Posterior vena cava (tissue), 2 donors: ENCODE results near the gene DHRS13. TPM values are rescaled to one million over a fixed set of nuclear protein-coding genes. Genes with fewer than 3 reads are reported as not detected.
A peak's percentile ranks its signal among the peaks of the same experiment; 100 is the strongest.
"Not testable (repeated sequence)": the region's sequence is repeated elsewhere in the genome, so short reads cannot be mapped to it uniquely, and the experiment has no call there.

ENCODE experiments used
- DNase-seq: peaks from one replicate; pipeline ENCODE4 v3.0.0-alpha.2; 2020; ENCODE audit warnings: low spot score
- intact Hi-C, 2 donors: fragments of 100-400 bp; cut with DNase I; formaldehyde crosslinking; loops; one replicate each; pipeline versions ENCODE4 v1.14.1 to v1.14.2; 2022 to 2023
- total RNA-seq, 2 donors: library from RNA; stranded (reverse); fragmentation: NEBNext Ultra II Directional; extraction: Animal tissue kit (Norgen Biotek cat#: 25700); gene quantifications; one replicate each; pipeline ENCODE4 v1.2.1, GENCODE V29; 2021
- donor health status: DM: yes; HTN: yes; CAD: no.
- donor health status: DM: yes; HTN: yes; CAD: no.

Gene DHRS13
- total RNA-seq, 2 donors from 2014 or later: 3.7 to 4.0 TPM

GRCh38 chr17:28893248-28894183 lies 9.4 kb downstream of the DHRS13 start:
- intact Hi-C loops: loop anchor here (10.0 kb wide), 2 partner anchors 129 to 139 kb away; no protein-coding TSS in a partner anchor
- DNase-seq: peak; percentile 73

GRCh38 chr17:28892024-28892423 lies 10.9 kb downstream of the DHRS13 start:
- no peak for DNase-seq
- intact Hi-C loops: loop anchor here (10.0 kb wide), 2 partner anchors 127 to 137 kb away; no protein-coding TSS in a partner anchor

- DNase-seq: no peak
- intact Hi-C loops: loop anchor here (10.0 kb wide), 2 partner anchors 126 to 136 kb away; no protein-coding TSS in a partner anchor
Measured at GRCh38 chr17:28891201-28891600, 11.7 kb downstream of the DHRS13 start.

GRCh38 chr17:28889996-28890395 lies 12.9 kb downstream of the DHRS13 start:
- DNase-seq: no peak
- intact Hi-C loops: loop anchor here (10.0 kb wide), 3 partner anchors 45 to 135 kb away; no protein-coding TSS in a partner anchor

GRCh38 chr17:28888832-28889231 lies 14.0 kb downstream of the DHRS13 start:
- intact Hi-C loops: loop anchor here in 1 of 2 donors (10.0 kb wide), 1 partner anchor 46 kb away; no protein-coding TSS in a partner anchor
- DNase-seq: no peak

- DNase-seq: no peak
- intact Hi-C loops: loop anchor here in 1 of 2 donors (10.0 kb wide), 1 partner anchor 47 kb away; no protein-coding TSS in a partner anchor
Measured at GRCh38 chr17:28887871-28888471, 14.9 kb downstream of the DHRS13 start.

- DNase-seq: no peak
- intact Hi-C loops: loop anchor here in 1 of 2 donors (10.0 kb wide), 1 partner anchor 49 kb away; no protein-coding TSS in a partner anchor
Measured at GRCh38 chr17:28885951-28886350, 16.9 kb downstream of the DHRS13 start.

GRCh38 chr17:28885363-28885762 lies 17.5 kb downstream of the DHRS13 start:
- intact Hi-C loops: loop anchor here in 1 of 2 donors (10.0 kb wide), 1 partner anchor 49 kb away; no protein-coding TSS in a partner anchor
- DNase-seq: no peak

GRCh38 chr17:28883967-28884702 lies 18.7 kb downstream of the DHRS13 start:
- no peak for DNase-seq
- intact Hi-C loops: loop anchor here in 1 of 2 donors (10.0 kb wide), 1 partner anchor 51 kb away; no protein-coding TSS in a partner anchor

GRCh38 chr17:28882154-28882895 lies 20.6 kb downstream of the DHRS13 start:
- intact Hi-C loops: loop anchor here in 1 of 2 donors (10.0 kb wide), 1 partner anchor 52 kb away; no protein-coding TSS in a partner anchor

GRCh38 chr17:28881533-28882056 lies 21.3 kb downstream of the DHRS13 start:
- intact Hi-C loops: loop anchor here in 1 of 2 donors (10.0 kb wide), 1 partner anchor 53 kb away; no protein-coding TSS in a partner anchor
- no peak for DNase-seq

More at GRCh38 chr17:28882154-28882895, 20.6 kb downstream of the DHRS13 start:
- DNase-seq: no peak

GRCh38 chr17:28880572-28880945 lies 22.3 kb downstream of the DHRS13 start:
- intact Hi-C loops: loop anchor here in 1 of 2 donors (10.0 kb wide), 1 partner anchor 54 kb away; no protein-coding TSS in a partner anchor
- DNase-seq: no peak

GRCh38 chr17:28879886-28880571 lies 22.9 kb downstream of the DHRS13 start:
- no peak for DNase-seq
- intact Hi-C loops: loop anchor here in 1 of 2 donors (10.0 kb wide), 1 partner anchor 55 kb away; no protein-coding TSS in a partner anchor

GRCh38 chr17:28878981-28879380 lies 23.9 kb downstream of the DHRS13 start:
- intact Hi-C loops: no loop called here
- no peak for DNase-seq

- intact Hi-C loops: no loop called here
- no peak for DNase-seq
Measured at GRCh38 chr17:28878158-28878910, 24.5 kb downstream of the DHRS13 start.

GRCh38 chr17:28877150-28877711 lies 25.6 kb downstream of the DHRS13 start:
- intact Hi-C loops, DNase-seq: not testable (repeated sequence)
